Choroid plexus epithelial cell (primary cell): Measurements from ENCODE around the gene ZNF684.
"Not testable (repeated sequence)": the region's sequence is repeated elsewhere in the genome, so short reads cannot be mapped to it uniquely, and the experiment has no call there.

Source experiments
- DNase-seq: peaks from one replicate; pipeline ENCODE4 v3.0.0-alpha.2; 2010; ENCODE audit warnings: low read depth
- H3K4me3 ChIP-seq: 2 replicates; pipeline ENCODE4 v1.5.1; 2011; ENCODE audit warnings: low read depth, mild to moderate bottlenecking, control low read depth, low read length, moderate library complexity
- CTCF ChIP-seq: conservative IDR thresholded peaks from 2 replicates; pipeline ENCODE4 v1.5.1; 2011; ENCODE audit warnings: low read depth, mild to moderate bottlenecking, control low read depth, inconsistent platforms, low read length, moderate library complexity

Gene ZNF684

DNA sequence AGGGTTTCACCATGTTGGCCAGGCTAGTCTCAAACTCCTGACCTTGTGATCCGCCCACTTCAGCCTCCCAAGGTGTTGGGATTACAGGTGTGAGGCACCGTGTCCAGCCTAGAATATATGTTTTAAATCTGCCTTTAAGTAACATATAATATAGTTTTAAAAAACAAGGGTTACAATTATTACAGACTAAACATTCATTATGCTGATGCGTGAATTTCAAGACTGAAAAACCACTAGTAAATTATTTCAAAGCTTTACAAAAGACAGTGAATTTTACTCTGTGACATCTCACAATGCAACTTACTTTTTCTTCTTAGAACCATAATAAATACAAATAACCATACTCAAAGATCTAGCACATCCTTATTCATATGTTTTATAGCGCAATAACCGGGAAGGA lies 24.7 kb downstream of the ZNF684 start:
- DNase-seq, result no peak
- no peak for TF ChIP-seq CTCF
- H3K4me3 ChIP-seq, result no peak overlapping the region

- DNase-seq, H3K4me3 ChIP-seq: not testable (repeated sequence)
Observed at GRCh38 chr1:40558241-40558640, 26.8 kb downstream of the ZNF684 start.

GRCh38 chr1:40562185-40562584 lies 30.7 kb downstream of the ZNF684 start:
- DNase-seq, result no peak
- no peak for TF ChIP-seq CTCF
- H3K4me3 ChIP-seq, result no peak overlapping the region

GRCh38 chr1:40563266-40563665 lies 31.8 kb downstream of the ZNF684 start:
- H3K4me3 ChIP-seq, result no peak overlapping the region
- no peak for DNase-seq
- no peak for TF ChIP-seq CTCF

DNA sequence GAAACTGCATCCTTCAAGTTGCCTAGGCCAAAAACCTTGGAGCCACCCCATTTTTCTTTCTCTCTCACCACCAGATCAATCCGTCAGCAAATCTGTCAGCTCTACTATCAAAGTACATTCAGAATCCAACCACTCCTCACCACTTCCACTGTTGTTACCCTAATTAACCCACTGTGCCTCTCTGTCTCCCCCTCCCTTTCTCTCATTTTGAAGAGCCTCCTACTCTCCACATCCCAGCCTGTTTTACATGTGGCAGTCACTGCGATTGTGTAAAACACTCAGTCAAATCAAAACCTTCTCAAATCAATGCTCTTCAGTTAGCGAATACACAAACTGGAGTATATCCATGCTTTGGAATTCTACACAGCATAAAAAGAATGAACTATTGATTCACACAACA lies 33.1 kb downstream of the ZNF684 start:
- DNase-seq, result no peak
- no peak for TF ChIP-seq CTCF
- H3K4me3 ChIP-seq, result no peak overlapping the region

DNA sequence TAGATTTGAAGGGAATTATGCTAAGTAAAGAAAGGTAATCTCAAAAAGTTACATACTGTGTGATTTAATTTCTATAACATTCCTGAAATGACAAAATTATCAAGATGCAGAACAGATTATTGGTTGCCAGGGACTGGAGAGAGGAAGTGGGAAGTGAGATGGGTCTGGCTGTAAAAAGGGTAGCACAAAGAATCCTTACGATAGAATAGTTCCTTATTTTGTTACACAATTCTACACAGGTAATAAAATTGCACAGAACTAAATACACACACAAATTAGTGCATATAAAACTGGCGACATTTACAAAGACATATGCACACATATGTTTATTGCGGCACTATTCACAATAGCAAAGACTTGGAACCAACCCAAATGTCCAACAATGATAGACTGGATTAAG lies 33.5 kb downstream of the ZNF684 start:
- no peak overlapping the region for H3K4me3 ChIP-seq
- TF ChIP-seq CTCF, result no peak
- DNase-seq, result no peak

DNA sequence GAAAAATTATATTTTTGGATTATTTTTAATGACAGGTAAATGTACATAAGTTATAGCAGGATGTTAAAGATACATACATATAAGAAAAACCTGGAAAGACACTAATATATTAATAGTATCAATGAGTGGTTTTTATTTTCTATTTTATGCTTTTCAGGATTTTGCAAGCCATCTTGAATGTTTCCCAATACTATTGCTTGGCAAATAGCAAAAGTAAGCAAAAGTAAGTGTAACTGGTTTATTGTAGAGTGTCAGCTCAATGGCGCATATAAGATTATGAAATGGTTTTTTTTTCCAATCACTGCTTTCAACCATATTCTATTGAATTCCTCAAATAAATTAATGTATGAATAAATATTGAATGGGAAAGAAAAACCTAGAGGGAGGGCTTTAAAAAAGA lies 36.4 kb downstream of the ZNF684 start:
- TF ChIP-seq CTCF, result no peak
- no peak for DNase-seq

DNA sequence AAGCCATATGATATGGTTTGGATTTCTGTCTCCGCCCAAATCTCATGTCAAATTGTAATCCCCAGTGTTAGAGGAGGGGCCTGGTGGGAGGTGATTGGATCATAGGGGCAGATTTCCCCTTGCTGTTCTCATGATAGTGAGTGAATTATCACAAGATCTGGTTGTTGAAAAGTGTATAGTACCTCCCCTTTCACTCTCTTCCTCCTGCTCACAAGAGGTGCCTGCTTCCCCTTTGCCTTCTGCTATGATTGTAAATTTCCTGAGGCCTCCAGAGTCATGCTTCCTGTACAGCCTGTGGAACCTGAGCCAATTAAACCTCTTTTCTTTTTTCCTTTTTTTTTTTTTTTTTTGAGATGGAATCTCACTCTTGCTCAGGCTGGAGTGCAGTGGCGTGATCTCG lies 43.4 kb downstream of the ZNF684 start:
- not testable (repeated sequence) for DNase-seq, H3K4me3 ChIP-seq

More for the DNA sequence above, 36.4 kb downstream of the ZNF684 start:
- H3K4me3 ChIP-seq, result no peak overlapping the region
